ENCODE measurements around the gene ADM2. TPM values are rescaled to one million over a fixed set of nuclear protein-coding genes. Genes with fewer than 3 reads are reported as not detected.

The ADM2 gene
- total RNA-seq, 3 donors from 2014 or later, result 0.95 to 3.9 (median 1.4) TPM

- intact Hi-C loops (cut with DNase I, micrococcal nuclease), result no loop called here
- peak in 2 of 3 donors; percentile 55 to 76 for DNase-seq
- peak; percentile 4 for ATAC-seq
- Histone ChIP-seq H3K9me3 (no peaks in the 10 kb centered on the region), H3K4me3 (peak overlapping the region; percentile 46), H3K4me1 (ENCODE audit: low read depth) (peaks cover 35% of the 10 kb centered on the region), H3K36me3 (ENCODE audit: low read depth) (peaks cover 7% of the 10 kb centered on the region)
- TF ChIP-seq CTCF (IDR thresholded peaks at IDR 0.05), result no peak
Observed at GRCh38 chr22:50523806-50524675, 42.7 kb downstream of the ADM2 start.

DNA sequence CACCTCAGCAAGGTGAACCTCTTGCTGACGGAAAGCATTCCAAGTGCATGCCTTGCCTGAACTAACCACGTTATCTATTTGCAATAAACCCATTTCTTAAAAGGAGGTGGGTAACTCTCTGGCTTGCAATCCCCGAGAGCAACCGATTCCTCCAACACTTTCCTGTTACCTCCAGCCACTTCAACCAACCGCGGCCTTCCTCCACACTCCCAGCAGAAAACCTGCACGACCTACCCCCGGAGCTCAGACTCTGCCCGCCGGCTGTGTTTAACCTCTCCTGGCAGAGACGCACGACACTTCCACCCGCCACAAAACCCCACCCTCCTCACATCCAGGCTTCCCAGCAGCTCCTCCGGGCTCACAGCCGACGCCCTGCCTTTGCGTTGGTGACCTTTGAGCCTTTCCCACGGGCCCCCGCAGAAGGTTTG, 43.3 kb downstream of the ADM2 start:
- peaks cover 40% of the 10 kb centered on the region for H3K4me1 ChIP-seq (ENCODE audit: low read depth)
- no peak for TF ChIP-seq CTCF (IDR thresholded peaks at IDR 0.05)
- DNase-seq (no peak), ATAC-seq (peak; percentile 47)
- peak overlapping the region; percentile 46 for H3K4me3 ChIP-seq
- peaks cover 7% of the 10 kb centered on the region for H3K36me3 ChIP-seq (ENCODE audit: low read depth)
- no peaks in the 10 kb centered on the region for H3K9me3 ChIP-seq
- intact Hi-C loops (cut with DNase I, micrococcal nuclease), result loop anchor here in 1 of 2 donors (5.0 kb wide), 1 partner anchor 98 kb away; no protein-coding TSS in a partner anchor

DNA sequence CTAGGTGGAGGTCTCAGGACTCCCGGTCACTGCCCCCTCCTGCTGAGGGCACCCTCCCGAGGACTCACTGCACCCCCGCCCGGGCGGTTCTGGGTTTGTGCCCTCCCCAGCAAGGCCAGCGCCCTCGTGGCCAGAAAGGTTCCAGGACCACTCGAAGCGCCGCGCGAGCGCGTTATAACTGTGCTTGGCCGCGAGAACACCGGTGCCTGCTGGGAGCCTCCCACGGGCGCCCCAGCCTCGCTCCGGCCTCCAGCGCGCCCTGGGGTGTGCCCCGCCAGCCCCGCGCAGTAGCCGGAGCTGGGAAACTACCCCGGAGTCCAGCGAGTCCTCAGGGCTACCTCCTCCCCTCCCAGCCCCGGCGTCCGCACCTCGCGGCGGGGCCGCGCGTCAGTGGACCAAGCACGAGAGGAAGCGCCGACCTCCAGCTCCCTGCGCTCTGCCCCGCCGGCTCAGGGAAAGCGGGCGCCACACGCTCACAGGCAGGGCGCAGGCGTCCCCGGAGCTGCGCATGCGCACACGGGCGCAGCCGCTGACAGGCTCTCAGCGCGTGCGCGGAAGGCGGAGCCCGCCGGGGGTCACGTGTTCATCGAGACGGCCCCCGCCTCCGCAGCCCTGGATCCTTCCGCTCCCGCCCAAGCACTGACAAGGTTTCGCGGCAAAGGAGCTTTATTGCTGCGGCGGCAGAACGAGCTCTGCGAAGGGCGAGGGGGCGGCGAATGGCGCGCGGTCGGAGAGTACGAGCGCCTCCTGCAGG, 43.9 kb downstream of the ADM2 start, which contains the start of gene SCO2:
SCO2 (minus strand) TSS at position 495 of the 754 bp plus-strand sequence. CDS start 1,187 bp downstream, outside the sequence.
- intact Hi-C loops (cut with DNase I, micrococcal nuclease), result loop anchor here in 1 of 2 donors (5.0 kb wide), 1 partner anchor 97 kb away; no protein-coding TSS in a partner anchor
- ATAC-seq, result peak; percentile 60
- peak; percentile 98 for DNase-seq
- Histone ChIP-seq H3K9me3 (no peaks in the 10 kb centered on the region), H3K4me3 (peak within 1 kb of the TSS; percentile 46), H3K4me1 (ENCODE audit: low read depth) (peaks cover 41% of the 10 kb centered on the region), H3K36me3 (ENCODE audit: low read depth) (peaks cover 7% of the 10 kb centered on the region)
- peak; percentile 67 for TF ChIP-seq CTCF (IDR thresholded peaks at IDR 0.05)

DNA sequence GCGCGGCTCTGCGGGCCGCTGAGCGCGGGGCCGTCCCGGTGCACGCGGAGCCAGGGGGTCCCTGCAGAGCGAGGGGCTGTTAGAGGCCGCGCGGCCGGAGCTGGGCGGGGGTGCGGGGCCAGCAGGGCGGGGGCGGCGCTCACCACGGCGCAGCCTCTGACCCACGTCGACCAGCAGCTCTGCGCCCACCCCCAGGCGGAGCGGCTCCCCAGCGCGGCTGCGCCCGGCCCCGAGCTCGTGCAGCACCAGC, 44.4 kb downstream of the ADM2 start:
- Histone ChIP-seq H3K4me1 (ENCODE audit: low read depth) (peaks cover 46% of the 10 kb centered on the region), H3K36me3 (ENCODE audit: low read depth) (peaks cover 7% of the 10 kb centered on the region), H3K4me3 (peak overlapping the region; percentile 46), H3K9me3 (no peaks in the 10 kb centered on the region)
- DNase-seq (no peak), ATAC-seq (no peak)
- intact Hi-C loops (cut with DNase I, micrococcal nuclease), result loop anchor here in 1 of 2 donors (5.0 kb wide), 1 partner anchor 97 kb away; no protein-coding TSS in a partner anchor
- no peak for TF ChIP-seq CTCF (IDR thresholded peaks at IDR 0.05)

DNA sequence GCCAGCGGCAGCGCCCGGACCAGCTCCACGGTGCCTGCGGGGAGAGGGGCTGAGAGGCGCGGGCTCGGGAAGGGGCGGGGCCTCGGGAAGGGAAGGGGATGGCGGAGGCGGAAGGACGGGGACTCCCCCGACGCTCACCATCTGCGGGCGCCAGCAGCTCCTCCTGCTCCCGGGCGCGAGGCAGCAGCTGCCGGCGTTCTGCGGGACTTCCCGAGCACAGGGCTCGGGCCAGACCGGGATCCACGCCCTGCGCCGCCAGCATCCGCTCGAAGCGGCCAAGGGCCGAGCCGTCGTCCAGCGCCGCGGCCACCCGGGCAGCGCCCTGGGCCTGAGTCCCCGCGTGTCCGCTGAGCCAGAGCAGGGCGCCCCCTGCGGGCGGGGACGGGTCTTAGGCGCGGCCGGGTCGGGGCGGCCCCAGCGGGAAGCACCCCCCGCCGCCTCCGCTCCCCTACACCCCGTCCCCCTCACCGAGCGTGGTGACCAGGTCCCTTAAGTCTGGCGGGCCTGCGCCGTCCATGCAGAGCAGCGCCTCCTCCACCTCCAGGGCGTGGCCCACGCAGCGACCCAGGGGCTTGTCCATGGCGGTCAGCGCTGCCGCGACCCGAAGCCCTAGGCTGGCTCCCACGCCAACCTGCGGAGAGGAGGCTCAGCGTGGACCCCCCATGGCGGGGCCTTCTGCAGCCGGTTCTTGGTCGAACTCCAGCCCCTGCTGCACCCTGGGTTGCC, 44.9 kb downstream of the ADM2 start:
- Histone ChIP-seq H3K4me1 (ENCODE audit: low read depth) (peaks cover 49% of the 10 kb centered on the region), H3K36me3 (ENCODE audit: low read depth) (peaks cover 7% of the 10 kb centered on the region), H3K4me3 (peak overlapping the region; percentile 46), H3K9me3 (no peaks in the 10 kb centered on the region)
- intact Hi-C loops (cut with DNase I, micrococcal nuclease), result loop anchor here in 1 of 2 donors (5.0 kb wide), 1 partner anchor 96 kb away; no protein-coding TSS in a partner anchor
- DNase-seq (peak; percentile 81 to 94 (median 91)), ATAC-seq (peak; percentile 47)
- peak; percentile 69 for TF ChIP-seq CTCF (IDR thresholded peaks at IDR 0.05)

Measured in mucosa of descending colon (tissue), 3 donors.